GM19468 (cell line): Measurements from ENCODE around the gene POLR2J.
"Not testable (repeated sequence)": the region's sequence is repeated elsewhere in the genome, so short reads cannot be mapped to it uniquely, and the experiment has no call there.

ENCODE experiments used
- ATAC-seq: cut with Tn5 transposase; IDR thresholded peaks from one replicate; pipeline ENCODE4 v1.9.1; 2021; ENCODE audit warnings: mild to moderate bottlenecking, moderate library complexity, moderate number of reproducible peaks; ENCODE audit not compliant: unreplicated experiment; ENCODE audit errors: extremely low read depth

The POLR2J gene

DNA sequence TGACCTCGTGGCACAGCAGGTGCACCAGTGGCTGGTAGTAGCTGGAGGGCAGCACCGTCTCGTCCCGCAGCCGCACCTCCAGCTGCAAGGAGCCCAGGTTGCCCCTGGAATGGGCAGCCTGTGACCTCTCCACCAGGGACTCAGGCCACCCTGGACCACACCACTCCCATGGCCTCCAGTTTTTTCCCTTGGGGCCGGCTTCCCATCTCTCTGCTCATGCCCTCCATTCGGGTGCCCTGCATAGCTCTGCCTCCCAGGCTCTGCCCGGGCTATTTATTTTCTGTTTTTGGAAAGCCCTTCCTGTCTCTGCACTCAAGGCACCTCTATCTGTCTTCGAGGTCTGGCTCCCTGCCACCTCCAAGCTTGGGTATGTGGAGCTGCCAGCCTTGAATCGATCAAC, 18.1 kb upstream of the POLR2J start:
- ATAC-seq = not testable (repeated sequence)

DNA sequence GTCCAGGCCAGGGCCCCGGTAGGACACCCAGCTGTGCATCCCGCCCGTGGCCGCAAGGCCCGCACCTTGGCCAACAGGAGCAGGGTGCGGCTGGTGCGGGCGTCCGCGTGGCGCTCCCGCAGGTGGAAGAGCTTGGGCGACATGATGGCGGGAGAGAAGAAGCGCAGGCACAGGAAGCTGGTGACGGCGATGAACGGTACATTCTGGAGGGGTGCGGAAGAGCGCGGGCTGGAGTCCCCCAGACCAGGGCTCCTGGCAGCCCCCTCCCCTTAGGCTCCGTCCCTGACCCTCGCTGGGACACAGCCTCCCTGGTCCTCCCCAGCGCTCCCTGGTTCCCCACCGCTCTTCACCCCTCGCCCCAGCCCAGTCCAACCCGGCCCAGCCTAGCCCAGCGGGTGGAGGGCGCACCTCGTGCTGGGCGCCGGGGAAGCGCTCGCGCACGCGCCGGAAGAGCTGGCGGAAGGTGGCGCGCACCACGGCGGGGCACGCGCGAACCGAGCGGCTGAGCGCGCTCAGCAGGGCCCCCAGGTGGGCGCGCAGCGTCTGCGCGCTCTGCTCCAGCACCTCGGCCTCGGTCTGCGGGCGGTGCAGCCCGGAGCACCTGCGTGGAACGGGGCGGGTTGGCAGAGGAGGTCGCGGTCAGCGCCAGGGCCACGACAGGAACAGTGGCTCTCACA, 15.9 kb upstream of the POLR2J start:
- peak; percentile 53 for ATAC-seq

DNA sequence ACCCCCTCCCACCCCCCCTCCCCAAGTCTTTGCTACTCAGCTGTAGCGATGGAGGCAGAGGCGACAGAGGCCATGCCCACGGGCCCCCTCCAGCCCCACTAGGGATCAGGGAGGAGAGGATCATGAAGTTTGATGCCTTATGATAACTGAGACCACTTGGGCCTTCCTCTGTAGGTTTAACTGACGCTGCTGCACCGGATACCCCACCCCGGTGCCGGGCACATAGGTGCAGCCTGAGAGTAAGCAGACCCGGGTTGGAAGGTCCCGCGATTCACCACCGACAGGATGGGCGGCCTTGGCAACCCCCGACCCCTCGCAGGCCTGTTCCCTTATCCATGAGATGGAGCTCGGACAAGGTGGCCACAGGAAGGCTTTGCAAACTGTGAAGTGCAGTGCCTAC, 15.3 kb upstream of the POLR2J start:
- ATAC-seq = not testable (repeated sequence)

GRCh38 chr7:102493220-102493935, 14.7 kb upstream of the POLR2J start:
- not testable (repeated sequence) for ATAC-seq

- ATAC-seq = not testable (repeated sequence)
These were observed 11.9 kb upstream of the POLR2J start for GRCh38 chr7:102490529-102491075.

DNA sequence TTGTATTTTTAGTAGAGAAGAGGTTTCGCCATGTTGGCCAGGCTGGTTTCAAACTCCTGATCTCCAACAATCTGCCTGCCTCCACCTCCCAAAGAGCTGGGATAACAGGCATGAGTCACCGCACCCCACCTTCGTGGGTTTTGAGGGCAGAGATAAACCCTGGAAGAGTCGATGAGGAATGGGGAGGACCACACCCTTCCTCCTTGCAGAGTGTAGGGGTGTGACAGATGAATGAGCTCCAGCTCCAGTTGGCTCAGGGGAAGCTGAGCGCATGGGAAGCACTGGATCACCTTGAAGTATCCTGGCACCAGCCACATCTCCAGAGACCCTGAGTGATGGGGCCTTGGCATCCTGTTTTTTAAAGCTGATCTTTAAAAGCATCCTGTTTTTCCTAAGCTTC, 5.6 kb upstream of the POLR2J start:
- not testable (repeated sequence) for ATAC-seq

DNA sequence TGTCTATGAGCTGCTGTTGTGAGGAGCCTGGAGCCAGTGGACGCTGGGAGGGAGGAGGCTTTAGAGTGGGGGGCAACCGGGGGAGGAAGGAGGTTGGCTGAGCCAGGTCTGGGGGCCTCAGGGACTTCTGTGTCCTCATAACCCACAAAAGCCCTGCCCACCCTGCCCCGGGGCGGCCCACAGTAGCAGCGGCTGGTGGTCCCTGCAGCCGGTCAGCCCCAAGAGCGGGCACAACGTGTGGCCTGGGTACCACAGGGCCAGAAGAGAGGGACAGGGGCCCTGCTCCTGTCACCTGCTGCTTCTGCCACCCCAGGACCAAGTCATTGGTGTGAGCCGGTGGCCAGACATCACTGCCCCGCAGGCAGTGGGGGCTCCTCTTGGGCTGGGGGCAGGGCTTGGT, 3.2 kb upstream of the POLR2J start:
- ATAC-seq = not testable (repeated sequence)

DNA sequence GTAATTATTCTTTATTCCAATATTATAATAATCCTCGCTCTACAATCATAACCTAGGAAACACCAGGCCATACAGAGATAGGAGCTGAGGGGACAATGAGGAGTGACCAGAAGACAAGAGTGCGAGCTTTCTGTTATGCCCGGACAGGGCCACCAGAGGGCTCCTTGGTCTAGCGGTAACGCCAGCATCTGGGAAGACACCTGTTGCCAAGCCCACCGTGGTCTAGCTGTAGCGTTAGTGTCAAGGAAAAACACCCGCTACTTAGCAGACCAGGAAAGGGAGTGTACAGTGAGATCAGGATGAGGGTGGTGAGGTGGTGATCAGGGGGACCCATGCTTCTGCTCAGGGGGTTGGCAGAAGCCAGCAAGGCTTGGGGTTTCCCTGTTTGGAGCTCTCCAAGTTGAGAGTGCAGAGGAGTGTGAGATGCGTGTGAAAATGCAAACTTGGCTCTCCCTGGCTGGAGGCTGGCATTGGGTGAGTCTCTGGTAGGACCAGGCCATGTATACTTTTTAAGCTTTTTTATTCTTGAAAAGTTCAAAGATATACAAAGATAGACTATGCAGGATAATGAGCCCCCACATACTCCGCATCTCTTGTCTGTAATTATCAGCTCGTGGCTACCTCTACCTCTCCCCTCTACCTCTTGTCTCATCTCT, 1.4 kb upstream of the POLR2J start:
- not testable (repeated sequence) for ATAC-seq

DNA sequence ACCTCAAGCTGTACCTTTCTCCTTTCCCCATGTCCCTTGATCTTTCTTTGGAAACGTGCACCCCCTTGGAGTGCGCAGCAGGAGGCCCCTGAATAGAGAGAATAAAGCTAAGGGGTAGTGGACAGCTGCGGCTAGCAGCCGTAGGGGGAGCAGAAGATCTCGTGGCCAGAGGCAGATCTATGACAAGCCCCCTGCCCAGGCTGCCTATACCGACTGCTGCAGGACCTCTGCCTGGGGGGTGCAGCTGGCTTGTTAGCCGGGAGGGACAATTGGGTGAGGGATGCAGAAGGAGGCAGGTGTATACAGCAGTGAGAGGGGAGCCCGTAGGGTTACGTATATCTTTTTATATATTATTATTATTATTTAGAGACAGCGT, 475 bp upstream of the POLR2J start:
- peak; percentile 5 for ATAC-seq

- not testable (repeated sequence) for ATAC-seq
These were observed 3.8 kb downstream of the POLR2J start for GRCh38 chr7:102474736-102475435.

GRCh38 chr7:102474116-102474515, 4.6 kb downstream of the POLR2J start:
- not testable (repeated sequence) for ATAC-seq

DNA sequence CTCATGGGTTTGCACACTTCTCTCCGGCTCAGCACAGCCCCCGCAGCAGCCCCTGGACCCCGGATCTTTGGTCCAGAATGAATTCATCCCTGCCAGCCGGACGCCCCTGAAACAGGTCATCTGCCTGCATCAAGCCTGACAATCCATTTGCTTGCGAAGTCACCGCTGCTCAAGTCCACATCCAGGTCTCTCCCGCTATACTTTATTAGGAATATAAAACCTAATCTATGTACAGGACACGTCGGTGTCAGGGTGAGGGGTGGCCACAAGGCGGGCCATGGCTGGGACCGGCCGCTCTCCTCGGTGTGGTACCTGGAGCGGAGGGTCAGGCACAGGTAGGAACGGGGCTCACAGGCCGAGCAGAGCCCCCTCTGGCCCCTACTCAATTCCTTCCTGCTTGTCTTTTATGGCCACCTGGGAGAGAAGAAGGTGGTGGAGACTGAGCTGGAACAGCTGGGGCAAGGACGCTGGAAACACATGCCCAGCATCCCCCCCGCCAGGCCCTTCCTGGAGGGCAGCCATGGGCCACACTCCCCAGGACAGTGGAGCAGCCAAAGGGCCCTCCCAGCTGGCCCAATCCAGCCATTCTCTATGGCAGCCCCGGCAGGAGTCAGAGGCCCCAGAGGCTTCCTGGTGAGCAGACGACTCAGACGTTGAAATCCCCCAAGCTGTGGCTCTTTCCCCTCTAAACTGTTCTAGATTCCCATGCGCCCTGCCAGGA, 5.3 kb downstream of the POLR2J start:
- no peak for ATAC-seq

DNA sequence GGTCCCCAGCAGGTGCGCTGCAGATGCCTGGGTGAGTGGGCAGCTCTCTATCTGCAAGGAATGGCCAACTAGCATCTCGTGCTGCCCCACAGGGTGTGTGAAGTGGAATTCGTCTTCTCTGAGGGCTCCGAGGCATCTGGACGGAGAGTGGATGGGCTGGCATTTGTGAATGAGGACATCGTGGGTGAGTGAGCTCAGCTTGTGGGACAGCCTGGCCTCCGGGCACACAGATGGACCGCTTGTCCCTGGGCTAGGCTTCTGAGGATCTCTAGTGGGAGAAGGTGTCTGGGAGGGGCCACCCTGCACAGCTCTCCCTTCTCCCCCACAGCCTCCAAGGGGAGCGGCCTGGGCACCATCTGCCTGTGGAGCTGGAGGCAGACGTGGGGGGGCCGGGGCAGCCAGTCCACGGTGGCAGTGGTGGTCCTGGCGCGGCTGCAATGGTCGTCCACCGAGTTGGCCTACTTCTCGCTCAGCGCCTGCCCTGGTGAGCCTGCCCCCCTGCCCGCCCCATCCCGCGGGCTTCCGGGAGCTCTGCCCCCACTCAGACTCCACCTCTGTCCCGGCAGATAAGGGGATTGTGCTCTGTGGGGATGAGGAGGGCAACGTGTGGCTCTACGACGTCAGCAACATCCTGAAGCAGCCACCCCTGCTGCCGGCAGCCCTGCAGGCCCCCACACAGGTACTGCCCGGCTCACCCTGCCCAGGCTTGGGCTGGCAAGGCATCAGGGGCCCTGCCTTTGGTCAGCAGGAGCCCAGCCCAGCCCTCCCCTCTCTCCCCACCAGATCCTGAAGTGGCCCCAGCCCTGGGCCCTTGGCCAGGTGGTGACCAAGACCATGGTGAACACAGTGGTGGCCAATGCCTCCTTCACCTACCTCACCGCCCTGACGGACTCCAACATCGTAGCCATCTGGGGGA, 6.3 kb downstream of the POLR2J start:
- ATAC-seq = no peak

GRCh38 chr7:102471791-102472125, 7.0 kb downstream of the POLR2J start:
- ATAC-seq = no peak

GRCh38 chr7:102469972-102470825, 8.5 kb downstream of the POLR2J start:
- no peak for ATAC-seq

DNA sequence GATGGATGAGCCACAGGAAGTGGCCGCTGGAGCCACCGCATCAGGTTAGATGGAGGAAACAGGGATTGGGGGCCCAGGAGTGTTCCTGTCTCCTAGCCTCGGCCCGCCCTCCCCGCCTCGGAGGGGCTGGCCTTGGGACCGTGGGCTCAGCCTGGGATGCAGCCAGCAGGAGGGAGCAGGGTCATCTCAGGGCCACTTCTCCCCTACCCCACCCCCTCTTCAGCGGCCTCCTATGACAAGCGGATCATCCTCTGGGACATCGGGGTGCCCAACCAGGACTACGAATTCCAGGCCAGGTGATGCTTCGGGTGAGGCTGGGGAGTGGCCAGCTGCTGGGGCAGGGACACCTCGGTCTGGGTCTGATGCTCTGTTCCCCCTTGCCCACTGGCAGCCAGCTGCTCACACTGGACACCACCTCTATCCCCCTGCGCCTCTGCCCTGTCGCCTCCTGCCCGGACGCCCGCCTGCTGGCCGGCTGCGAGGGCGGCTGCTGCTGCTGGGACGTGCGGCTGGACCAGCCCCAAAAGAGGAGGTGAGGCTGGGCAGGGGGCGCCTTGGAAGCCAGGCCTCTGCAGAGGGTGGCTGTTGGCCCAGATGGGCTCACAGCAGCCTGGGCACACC, 9.3 kb downstream of the POLR2J start:
- no peak for ATAC-seq

GRCh38 chr7:102468478-102469350, 10.0 kb downstream of the POLR2J start:
- ATAC-seq = no peak
